KBM-7 (cell line): Measurements from ENCODE around the gene SMOC2.

Source experiments
- DNase-seq: peaks from one replicate; pipeline ENCODE4 v3.0.0-alpha.2; 2015
- in situ Hi-C: fragments of 300-500 bp; cut with MboI; formaldehyde crosslinking; loops from 2 replicates; pipeline ENCODE4 v1.14.3; 2020; ENCODE audit warnings: low sequenced_read_pairs, low pct_unique_long_range_greater_than_20kb, mixed read lengths

SMOC2 gene

GRCh38 chr6:168506460-168506859, 65.5 kb downstream of the SMOC2 start:
- DNase-seq: no peak
- in situ Hi-C loops: no loop called here

- in situ Hi-C loops: no loop called here
- no peak for DNase-seq
Measured at GRCh38 chr6:168507297-168507696, 66.3 kb downstream of the SMOC2 start.

- DNase-seq: no peak
- in situ Hi-C loops: no loop called here
Measured at GRCh38 chr6:168507730-168508129, 66.7 kb downstream of the SMOC2 start.

GRCh38 chr6:168508903-168509302, 67.9 kb downstream of the SMOC2 start:
- in situ Hi-C loops: no loop called here
- DNase-seq: no peak

GRCh38 chr6:168513766-168514165, 72.8 kb downstream of the SMOC2 start:
- in situ Hi-C loops: no loop called here
- DNase-seq: no peak

GRCh38 chr6:168514216-168514615, 73.2 kb downstream of the SMOC2 start:
- in situ Hi-C loops: no loop called here
- no peak for DNase-seq

GRCh38 chr6:168515376-168515775, 74.4 kb downstream of the SMOC2 start:
- DNase-seq: no peak
- in situ Hi-C loops: no loop called here

- in situ Hi-C loops: no loop called here
Measured at GRCh38 chr6:168516944-168517741, 76.2 kb downstream of the SMOC2 start.

GRCh38 chr6:168517742-168518347, 76.9 kb downstream of the SMOC2 start:
- in situ Hi-C loops: no loop called here
- no peak for DNase-seq

More at GRCh38 chr6:168516944-168517741, 76.2 kb downstream of the SMOC2 start:
- no peak for DNase-seq

- in situ Hi-C loops: no loop called here
- no peak for DNase-seq
Measured at GRCh38 chr6:168518348-168518745, 77.4 kb downstream of the SMOC2 start.

- in situ Hi-C loops: no loop called here
- no peak for DNase-seq
Measured at GRCh38 chr6:168518867-168519266, 77.9 kb downstream of the SMOC2 start.

- in situ Hi-C loops: no loop called here
Measured at GRCh38 chr6:168520233-168520632, 79.2 kb downstream of the SMOC2 start.

GRCh38 chr6:168524571-168525001, 83.6 kb downstream of the SMOC2 start:
- in situ Hi-C loops: no loop called here
- DNase-seq: no peak

More at GRCh38 chr6:168520233-168520632, 79.2 kb downstream of the SMOC2 start:
- DNase-seq: no peak

GRCh38 chr6:168525114-168525513, 84.1 kb downstream of the SMOC2 start:
- in situ Hi-C loops: no loop called here
- no peak for DNase-seq

GRCh38 chr6:168525926-168526630, 85.1 kb downstream of the SMOC2 start:
- no peak for DNase-seq
- in situ Hi-C loops: no loop called here

- in situ Hi-C loops: no loop called here
- no peak for DNase-seq
Measured at GRCh38 chr6:168526841-168527281, 85.9 kb downstream of the SMOC2 start.

GRCh38 chr6:168527451-168528210, 86.6 kb downstream of the SMOC2 start:
- in situ Hi-C loops: no loop called here
- DNase-seq: no peak

GRCh38 chr6:168528474-168529095, 87.6 kb downstream of the SMOC2 start:
- no peak for DNase-seq
- in situ Hi-C loops: no loop called here

GRCh38 chr6:168529214-168529613, 88.2 kb downstream of the SMOC2 start:
- in situ Hi-C loops: no loop called here
- no peak for DNase-seq
